Measurements from ENCODE around the gene SERPINB2. TPM values are rescaled to one million over a fixed set of nuclear protein-coding genes. Genes with fewer than 3 reads are reported as not detected.

SERPINB2 gene
- total and polyA plus RNA-seq, 10 of the 15 experiments (the other 5 are each of a cell fraction or from before 2014, with no cell fraction given) = 9.6 to 25.3 (median 14.0) TPM

DNA sequence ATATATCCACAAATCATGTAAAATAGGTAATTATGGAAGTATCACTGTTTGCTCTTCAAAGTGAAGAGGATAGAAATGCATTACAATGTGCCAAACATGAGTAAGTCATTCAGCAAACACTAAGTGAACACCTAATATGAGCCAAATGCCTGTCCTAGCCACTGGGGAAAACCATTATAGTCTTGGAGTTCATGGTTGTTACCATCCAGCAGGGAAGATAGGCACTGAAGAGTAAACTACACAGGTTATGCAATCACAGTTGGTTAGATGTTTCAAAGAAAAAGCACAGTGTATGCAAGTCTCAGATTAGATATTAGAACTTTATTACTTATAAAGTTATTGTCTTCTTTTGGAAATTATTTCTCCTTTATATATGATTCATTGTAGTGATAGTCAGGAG, 3.9 kb upstream of the SERPINB2 start:
- RAD21 ChIA-PET (ENCODE audit: unreplicated experiment) = no interaction called here
- no peak for ATAC-seq

More for the DNA sequence above, 3.9 kb upstream of the SERPINB2 start:
- ChIA-PET CTCF (interaction anchor here (1.2 kb wide), 1 partner anchor 80 kb away, joined by 3 read pairs; no protein-coding TSS in a partner anchor), SMC1A (ENCODE audit: uncharacterized antibody, unreplicated experiment) (interaction anchor here (1.9 kb wide), 1 partner anchor 53 kb away, joined by 8 read pairs; no protein-coding TSS in a partner anchor), POLR2A (interaction anchor here (0.5 kb wide), 1 partner anchor 174 kb away, joined by 5 read pairs; no protein-coding TSS in a partner anchor)
- intact Hi-C loops (cut with micrococcal nuclease; ENCODE audit: unreplicated experiment) = no loop called here
- TF ChIP-seq, protein P1, sequence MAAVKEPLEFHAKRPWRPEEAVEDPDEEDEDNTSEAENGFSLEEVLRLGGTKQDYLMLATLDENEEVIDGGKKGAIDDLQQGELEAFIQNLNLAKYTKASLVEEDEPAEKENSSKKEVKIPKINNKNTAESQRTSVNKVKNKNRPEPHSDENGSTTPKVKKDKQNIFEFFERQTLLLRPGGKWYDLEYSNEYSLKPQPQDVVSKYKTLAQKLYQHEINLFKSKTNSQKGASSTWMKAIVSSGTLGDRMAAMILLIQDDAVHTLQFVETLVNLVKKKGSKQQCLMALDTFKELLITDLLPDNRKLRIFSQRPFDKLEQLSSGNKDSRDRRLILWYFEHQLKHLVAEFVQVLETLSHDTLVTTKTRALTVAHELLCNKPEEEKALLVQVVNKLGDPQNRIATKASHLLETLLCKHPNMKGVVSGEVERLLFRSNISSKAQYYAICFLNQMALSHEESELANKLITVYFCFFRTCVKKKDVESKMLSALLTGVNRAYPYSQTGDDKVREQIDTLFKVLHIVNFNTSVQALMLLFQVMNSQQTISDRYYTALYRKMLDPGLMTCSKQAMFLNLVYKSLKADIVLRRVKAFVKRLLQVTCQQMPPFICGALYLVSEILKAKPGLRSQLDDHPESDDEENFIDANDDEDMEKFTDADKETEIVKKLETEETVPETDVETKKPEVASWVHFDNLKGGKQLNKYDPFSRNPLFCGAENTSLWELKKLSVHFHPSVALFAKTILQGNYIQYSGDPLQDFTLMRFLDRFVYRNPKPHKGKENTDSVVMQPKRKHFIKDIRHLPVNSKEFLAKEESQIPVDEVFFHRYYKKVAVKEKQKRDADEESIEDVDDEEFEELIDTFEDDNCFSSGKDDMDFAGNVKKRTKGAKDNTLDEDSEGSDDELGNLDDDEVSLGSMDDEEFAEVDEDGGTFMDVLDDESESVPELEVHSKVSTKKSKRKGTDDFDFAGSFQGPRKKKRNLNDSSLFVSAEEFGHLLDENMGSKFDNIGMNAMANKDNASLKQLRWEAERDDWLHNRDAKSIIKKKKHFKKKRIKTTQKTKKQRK (IDR thresholded peaks at IDR 0.05; ENCODE audit: low read depth, low read length) = no peak
- TF ChIP-seq ZNF622 (IDR thresholded peaks at IDR 0.05) (no peak), DPF2 (IDR thresholded peaks at IDR 0.05) (no peak)
- no peak for DNase-seq (ENCODE audit: low read depth, low spot score)
- Histone ChIP-seq H3K4me1 (ENCODE audit: control insufficient read depth, insufficient read depth, low read length) (no peaks in the 10 kb centered on the region), H3K9ac (ENCODE audit: control insufficient read depth, insufficient read depth, low read length) (no peak overlapping the region), H3K27ac (ENCODE audit: control insufficient read depth, insufficient read depth) (no peak overlapping the region), H4K20me1 (ENCODE audit: control insufficient read depth, insufficient read depth) (no peaks in the 10 kb centered on the region), H3K27me3 (replicated peaks in 1 of 2; ENCODE audit: control insufficient read depth in 2 of 2, insufficient read depth in 2 of 2, low read length in 1 of 2) (no peaks in the 10 kb centered on the region), H3K4me3 (no peak overlapping the region), H3K79me2 (ENCODE audit: control insufficient read depth, insufficient read depth, low read length) (no peaks in the 10 kb centered on the region), H3K4me2 (ENCODE audit: control insufficient read depth, insufficient read depth) (no peak overlapping the region), H3K9me3 (replicated peaks; ENCODE audit: control insufficient read depth, insufficient read depth, low read length) (no peaks in the 10 kb centered on the region), H2AFZ (ENCODE audit: control insufficient read depth, low read depth, low read length) (no peak overlapping the region), H3K36me3 (ENCODE audit: control insufficient read depth in 2 of 2, insufficient read depth in 2 of 2, low read length in 1 of 2) (no peaks in the 10 kb centered on the region)
- in situ Hi-C loops (cut with MboI) = no loop called here
- no peak for FAIRE-seq
- no TSS peak for BruUV-seq (replicated peaks)

Data from GM12878 (cell line).